Osteocyte (in vitro differentiated cells): ENCODE data around the gene F3. TPM values are rescaled to one million over a fixed set of nuclear protein-coding genes. Genes with fewer than 3 reads are reported as not detected.

Source experiments
- DNase-seq: peaks from one replicate; pipeline ENCODE4 v3.0.0; 2021; ENCODE audit warnings: mixed read lengths; ENCODE audit not compliant: unreplicated experiment; ENCODE audit errors: extremely low spot score
- H3K27ac Mint-ChIP-seq: one replicate; pipeline ENCODE4 v1.8.0; 2021; ENCODE audit warnings: mild to moderate bottlenecking, mixed read lengths; ENCODE audit not compliant: unreplicated experiment
- H3K27me3 Mint-ChIP-seq: one replicate; pipeline ENCODE4 v1.8.0; 2021; ENCODE audit warnings: mixed read lengths; ENCODE audit not compliant: unreplicated experiment
- H3K36me3 Mint-ChIP-seq: one replicate; pipeline ENCODE4 v1.8.0; 2021; ENCODE audit warnings: mixed read lengths; ENCODE audit not compliant: unreplicated experiment
- H3K4me1 Mint-ChIP-seq: one replicate; pipeline ENCODE4 v1.8.0; 2021; ENCODE audit warnings: mixed read lengths; ENCODE audit not compliant: unreplicated experiment
- H3K4me3 Mint-ChIP-seq: one replicate; pipeline ENCODE4 v1.8.0; 2021; ENCODE audit warnings: mild to moderate bottlenecking, moderate library complexity, mixed read lengths; ENCODE audit not compliant: unreplicated experiment
- H3K9me3 Mint-ChIP-seq: one replicate; pipeline ENCODE4 v1.8.0; 2021; ENCODE audit warnings: mixed read lengths; ENCODE audit not compliant: unreplicated experiment
- CTCF ChIP-seq: fragments of 200-600 bp; sonication (generic); IDR thresholded peaks from 2 replicates; pipeline ENCODE4 v1.5.0; 2021; ENCODE audit warnings: antibody characterized with exemption, mild to moderate bottlenecking, moderate library complexity
- total RNA-seq: library from RNA; stranded (reverse); gene quantifications from 2 replicates; pipeline ENCODE4 v1.2.1, GENCODE V29; 2021

The F3 gene
- total RNA-seq, 1 donor from 2014 or later = 12.1 TPM

GRCh38 chr1:94503153-94503552, 38.4 kb downstream of the F3 start:
- Mint-ChIP-seq H3K27ac (no peak overlapping the region), H3K27me3 (no peaks in the 10 kb centered on the region), H3K36me3 (peaks cover 50% of the 10 kb centered on the region), H3K4me1 (no peaks in the 10 kb centered on the region), H3K4me3 (no peak overlapping the region), H3K9me3 (no peaks in the 10 kb centered on the region)
- DNase-seq = no peak
- TF ChIP-seq CTCF = no peak

GRCh38 chr1:94501935-94502334, 39.6 kb downstream of the F3 start:
- no peak for DNase-seq
- Mint-ChIP-seq H3K9me3 (no peaks in the 10 kb centered on the region), H3K4me1 (no peaks in the 10 kb centered on the region), H3K27ac (no peak overlapping the region), H3K36me3 (peaks cover 54% of the 10 kb centered on the region), H3K4me3 (no peak overlapping the region), H3K27me3 (no peaks in the 10 kb centered on the region)
- no peak for TF ChIP-seq CTCF

GRCh38 chr1:94501426-94501825, 40.1 kb downstream of the F3 start:
- H3K4me3 Mint-ChIP-seq = no peak overlapping the region
- no peak for DNase-seq
- no peak overlapping the region for H3K27ac Mint-ChIP-seq
- no peaks in the 10 kb centered on the region for H3K9me3 Mint-ChIP-seq
- H3K27me3 Mint-ChIP-seq = no peaks in the 10 kb centered on the region
- no peak for TF ChIP-seq CTCF
- peaks cover 53% of the 10 kb centered on the region for H3K36me3 Mint-ChIP-seq
- no peaks in the 10 kb centered on the region for H3K4me1 Mint-ChIP-seq

- Mint-ChIP-seq H3K27me3 (no peaks in the 10 kb centered on the region), H3K36me3 (peaks cover 51% of the 10 kb centered on the region), H3K4me1 (no peaks in the 10 kb centered on the region), H3K9me3 (no peaks in the 10 kb centered on the region), H3K4me3 (no peak overlapping the region), H3K27ac (no peak overlapping the region)
- no peak for DNase-seq
- no peak for TF ChIP-seq CTCF
These were observed 45.3 kb downstream of the F3 start for GRCh38 chr1:94496076-94496755.

GRCh38 chr1:94490556-94490955, 51.0 kb downstream of the F3 start:
- peaks cover 48% of the 10 kb centered on the region for H3K36me3 Mint-ChIP-seq
- DNase-seq = no peak
- no peak for TF ChIP-seq CTCF
- H3K27me3 Mint-ChIP-seq = no peaks in the 10 kb centered on the region
- no peaks in the 10 kb centered on the region for H3K9me3 Mint-ChIP-seq
- H3K4me1 Mint-ChIP-seq = peaks cover 2% of the 10 kb centered on the region
- no peak overlapping the region for H3K4me3 Mint-ChIP-seq
- no peak overlapping the region for H3K27ac Mint-ChIP-seq
